Heart left ventricle (tissue), 13 donors: Measurements from ENCODE around the gene KLF5.

ENCODE experiments used
- CTCF ChIP-seq, 12 donors: fragments of 200-600 bp; sonication (generic) in 4 of 12; IDR thresholded peaks; one replicate each; pipeline versions ENCODE4 v1.5.0 to v1.8.0; 2018 to 2022; ENCODE audit warnings: antibody characterized with exemption in 12 of 12, mild to moderate bottlenecking in 5 of 12
- POLR2A ChIP-seq, 2 donors: fragments of 450-650 bp; IDR thresholded peaks; one replicate each; pipeline ENCODE4 v1.6.1; 2017; ENCODE audit warnings: antibody characterized with exemption in 2 of 2, mild to moderate bottlenecking in 2 of 2, moderate library complexity in 2 of 2
- donor health status: ischemic (EF 13 %, LVEDD 7.1; RV severe dilation, severe dysfunction).
- donor health status: DM: no; HTN: yes; CAD: no.
- donor health status: DM: no; HTN: no; CAD: no.
- donor health status: ischemic (EF 25% LVEDD 6.9; RV normal size, moderate dysfunction).
- donor health status: ischemic (EF 25% LVEDD 5.7; RV mildly dilated, moderate dysfunction).
- donor health status: ischemic (EF 35%, LVEDD 5.7; RV mildly dilated, moderate dysfunction).
- donor health status: nonischemic (EF 11% LVEDD 7.7; RV severe dilation, severe dysfunction).
- donor health status: DM: yes; HTN: yes; CAD: no.
- donor health status: PGD.
- donor health status: ischemic (EF 29% LVEDD 5.4; RV normal size, mild dysfunction).
- donor health status: nonischemic (EF 23%, LVEDD 6.1; RV moderate dilation, normal function).

GRCh38 chr13:73107481-73107880 lies 48.7 kb downstream of the KLF5 start:
- TF ChIP-seq CTCF (IDR thresholded peaks at IDR 0.05) (no peak), POLR2A (IDR thresholded peaks at IDR 0.05) (no peak)
